D721Med (cell line): Measurements from ENCODE around the gene POLN.

Experiments used
- DNase-seq: peaks from one replicate; pipeline ENCODE4 v3.0.0; 2011; ENCODE audit warnings: low spot score; ENCODE audit not compliant: insufficient read length
- FAIRE-seq: peaks from 2 replicates; lab custom pipeline; 2011; peaks lifted over from hg19 to GRCh38; lab: Jason Lieb, UNC
- TF ChIP-seq, protein P1 (sequence below): IDR thresholded peaks from 2 replicates; pipeline ENCODE4 v1.5.1; 2012; ENCODE audit warnings: mild to moderate bottlenecking, control low read depth; ENCODE audit not compliant: insufficient read depth; ENCODE audit errors: missing control alignments

POLN gene

DNA sequence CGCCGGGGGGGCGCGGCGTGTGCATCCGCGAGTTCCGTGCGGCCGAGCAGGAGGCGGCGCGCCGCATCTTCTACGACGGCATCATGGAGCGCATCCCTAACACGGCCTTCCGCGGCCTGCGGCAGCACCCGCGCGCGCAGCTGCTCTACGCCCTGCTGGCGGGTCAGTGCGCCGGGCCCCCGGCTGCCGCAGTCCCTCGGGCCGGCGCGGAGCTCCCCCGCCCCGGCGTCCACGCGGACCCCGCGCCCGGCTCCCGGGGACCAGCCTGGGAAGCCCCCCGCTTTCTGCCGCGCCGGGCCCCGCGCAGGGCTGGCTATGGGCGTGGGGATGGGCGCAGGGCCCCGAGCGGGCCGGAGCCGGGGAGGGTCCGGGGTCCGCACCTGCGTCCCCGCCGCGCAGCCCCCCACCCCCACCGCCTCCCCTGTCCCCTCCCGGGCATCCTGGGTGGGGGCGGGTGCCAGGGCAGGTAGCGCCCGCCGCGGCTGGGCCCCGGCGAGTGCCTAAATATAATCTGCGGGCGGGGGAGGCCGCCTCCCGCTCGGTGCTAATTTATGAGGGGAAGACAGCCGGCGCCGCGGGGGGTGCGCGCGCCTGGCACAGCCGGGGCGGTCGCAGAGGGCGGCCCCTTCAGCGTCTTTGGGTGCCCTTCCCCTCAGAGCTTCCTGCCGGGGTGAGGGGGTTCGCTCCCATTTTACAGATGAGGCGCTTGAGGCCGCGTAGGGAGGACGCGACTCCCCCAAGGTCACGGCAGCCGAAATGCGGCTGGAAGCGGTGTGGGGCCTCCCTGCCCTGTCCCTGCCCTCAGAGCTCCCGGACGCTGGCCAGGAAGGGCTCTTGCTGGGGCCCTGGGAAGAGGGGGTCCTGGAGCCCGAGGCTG lies 182.0 kb downstream of the POLN start:
- no peak for FAIRE-seq
- DNase-seq: no peak
- TF ChIP-seq, protein P1, sequence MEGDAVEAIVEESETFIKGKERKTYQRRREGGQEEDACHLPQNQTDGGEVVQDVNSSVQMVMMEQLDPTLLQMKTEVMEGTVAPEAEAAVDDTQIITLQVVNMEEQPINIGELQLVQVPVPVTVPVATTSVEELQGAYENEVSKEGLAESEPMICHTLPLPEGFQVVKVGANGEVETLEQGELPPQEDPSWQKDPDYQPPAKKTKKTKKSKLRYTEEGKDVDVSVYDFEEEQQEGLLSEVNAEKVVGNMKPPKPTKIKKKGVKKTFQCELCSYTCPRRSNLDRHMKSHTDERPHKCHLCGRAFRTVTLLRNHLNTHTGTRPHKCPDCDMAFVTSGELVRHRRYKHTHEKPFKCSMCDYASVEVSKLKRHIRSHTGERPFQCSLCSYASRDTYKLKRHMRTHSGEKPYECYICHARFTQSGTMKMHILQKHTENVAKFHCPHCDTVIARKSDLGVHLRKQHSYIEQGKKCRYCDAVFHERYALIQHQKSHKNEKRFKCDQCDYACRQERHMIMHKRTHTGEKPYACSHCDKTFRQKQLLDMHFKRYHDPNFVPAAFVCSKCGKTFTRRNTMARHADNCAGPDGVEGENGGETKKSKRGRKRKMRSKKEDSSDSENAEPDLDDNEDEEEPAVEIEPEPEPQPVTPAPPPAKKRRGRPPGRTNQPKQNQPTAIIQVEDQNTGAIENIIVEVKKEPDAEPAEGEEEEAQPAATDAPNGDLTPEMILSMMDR: no peak

DNA sequence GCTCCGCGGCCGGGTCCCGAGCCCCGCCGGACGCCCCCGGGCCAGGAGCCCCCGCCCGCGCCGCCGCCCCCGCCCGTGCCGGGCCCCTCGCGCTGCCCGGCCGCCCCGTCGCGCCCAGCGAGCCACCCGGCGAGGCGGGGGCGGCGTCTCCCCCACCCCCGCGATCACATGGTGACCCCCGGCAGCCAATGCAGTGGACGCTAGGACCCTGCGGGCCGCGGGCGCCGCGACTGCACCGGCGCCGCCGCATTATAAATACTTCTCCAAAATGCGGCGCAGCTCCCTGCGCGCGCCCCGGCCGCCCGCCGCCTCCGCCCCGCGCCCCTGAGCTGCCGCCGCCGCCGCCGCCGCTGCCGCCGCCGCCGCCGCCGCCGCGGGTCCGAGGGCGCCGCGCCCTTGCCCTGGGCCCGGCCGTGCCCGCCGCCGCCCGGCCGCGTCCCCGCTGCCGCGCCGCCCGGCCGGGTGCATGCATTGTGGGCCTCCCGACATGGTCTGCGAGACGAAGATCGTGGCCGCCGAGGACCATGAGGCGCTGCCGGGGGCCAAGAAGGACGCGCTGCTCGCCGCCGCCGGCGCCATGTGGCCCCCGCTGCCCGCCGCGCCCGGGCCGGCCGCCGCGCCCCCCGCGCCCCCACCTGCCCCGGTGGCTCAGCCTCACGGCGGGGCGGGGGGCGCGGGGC lies 182.7 kb downstream of the POLN start, which contains the start of gene NAT8L:
NAT8L (plus strand) TSS at position 282 of the 680 bp plus-strand sequence; CDS start at position 467, 185 bp downstream.
- DNase-seq: no peak
- TF ChIP-seq, protein P1: no peak
- no peak for FAIRE-seq

DNA sequence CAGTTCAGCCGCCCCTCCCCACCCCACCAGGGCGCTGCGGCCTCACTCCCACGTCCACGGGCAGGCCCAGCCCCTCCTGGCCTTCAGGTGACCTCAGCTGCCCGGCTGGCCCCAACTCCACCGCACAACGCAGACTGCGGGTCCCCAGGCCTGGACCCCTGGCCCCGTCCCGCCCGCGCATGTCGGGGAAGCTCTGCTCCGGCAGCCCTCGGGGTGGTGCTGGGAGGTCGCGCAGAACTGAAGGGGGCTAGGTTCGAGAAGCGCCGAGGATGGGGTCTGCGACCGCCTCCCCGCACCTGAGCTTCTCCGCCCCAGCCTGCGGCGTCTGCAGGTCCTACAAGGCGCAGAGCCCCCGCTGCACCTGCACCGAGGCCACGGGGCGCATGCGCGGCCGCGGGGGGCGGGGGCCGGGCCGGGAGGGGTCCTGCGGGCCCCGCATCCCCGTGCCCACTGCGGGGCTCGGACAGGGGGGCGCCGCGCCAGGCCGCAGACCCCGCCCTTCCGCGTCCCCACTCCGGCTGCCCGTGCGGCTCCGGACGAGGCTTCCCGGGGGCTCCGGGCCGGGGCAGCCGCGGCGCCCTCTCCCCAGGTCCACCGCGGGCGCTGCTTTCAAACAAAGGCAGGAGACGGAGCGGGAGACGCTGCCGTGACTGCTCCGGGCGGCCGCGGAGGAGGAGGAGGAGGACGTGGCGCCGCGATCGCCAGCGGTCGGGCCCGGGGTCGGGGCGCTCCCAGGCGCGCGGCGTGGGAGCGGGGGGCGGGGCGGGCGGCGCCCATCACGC lies 183.5 kb downstream of the POLN start:
- FAIRE-seq (no peak), DNase-seq (peak; percentile 89)
- TF ChIP-seq, protein P1: no peak

DNA sequence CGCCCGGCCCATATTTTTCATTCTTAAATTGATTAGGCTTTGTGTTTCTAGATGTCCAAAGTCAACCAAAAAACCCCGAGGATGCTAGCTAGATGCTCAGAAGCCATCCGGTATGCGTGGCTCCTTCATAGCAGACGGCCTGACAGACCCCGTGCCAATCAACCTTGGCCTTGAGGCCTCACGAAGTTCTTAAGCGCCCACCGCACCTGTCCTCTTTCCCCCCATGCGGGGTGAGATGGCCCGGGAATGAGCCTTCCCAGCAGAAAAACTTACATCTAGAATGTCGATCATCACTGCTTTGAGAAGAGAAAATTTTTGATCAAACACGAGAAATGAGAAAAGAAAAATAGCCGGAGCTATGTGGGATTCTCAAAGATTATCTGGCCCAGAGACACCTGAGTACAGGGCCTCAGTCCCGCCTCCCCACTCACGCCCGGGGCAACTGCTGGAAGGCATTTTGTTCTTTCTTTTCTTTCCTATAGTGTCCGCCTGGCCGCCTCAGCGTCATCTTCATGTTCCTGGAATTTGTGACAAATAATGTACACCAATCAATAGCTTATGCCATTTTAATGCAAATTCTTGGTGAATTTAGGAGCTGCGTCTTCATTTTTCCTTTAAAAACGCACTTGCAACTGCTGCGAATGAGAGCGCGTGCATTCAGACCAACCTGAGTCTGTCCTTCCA lies 184.4 kb downstream of the POLN start:
- TF ChIP-seq, protein P1: no peak
- DNase-seq: no peak
- no peak for FAIRE-seq

DNA sequence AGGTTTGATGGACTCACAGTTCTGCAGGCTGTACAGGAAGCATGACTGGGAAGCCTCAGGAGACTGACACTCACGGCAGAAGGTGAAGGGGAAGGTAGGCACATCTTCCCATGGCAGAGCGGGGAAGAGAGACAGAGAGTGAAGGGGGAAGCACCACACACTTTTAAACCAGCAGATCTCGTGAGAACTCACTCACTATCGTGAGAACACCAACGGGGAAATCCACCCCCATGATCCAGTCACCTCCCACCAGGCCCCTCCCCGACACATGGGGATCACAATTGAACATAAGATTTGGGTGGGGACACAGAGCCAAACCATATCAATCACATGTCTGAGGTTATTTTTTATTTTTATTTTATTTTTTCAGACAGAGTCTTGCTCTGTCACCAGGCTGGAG lies 187.7 kb downstream of the POLN start:
- DNase-seq (no peak), FAIRE-seq (no peak)
- TF ChIP-seq, protein P1: no peak

DNA sequence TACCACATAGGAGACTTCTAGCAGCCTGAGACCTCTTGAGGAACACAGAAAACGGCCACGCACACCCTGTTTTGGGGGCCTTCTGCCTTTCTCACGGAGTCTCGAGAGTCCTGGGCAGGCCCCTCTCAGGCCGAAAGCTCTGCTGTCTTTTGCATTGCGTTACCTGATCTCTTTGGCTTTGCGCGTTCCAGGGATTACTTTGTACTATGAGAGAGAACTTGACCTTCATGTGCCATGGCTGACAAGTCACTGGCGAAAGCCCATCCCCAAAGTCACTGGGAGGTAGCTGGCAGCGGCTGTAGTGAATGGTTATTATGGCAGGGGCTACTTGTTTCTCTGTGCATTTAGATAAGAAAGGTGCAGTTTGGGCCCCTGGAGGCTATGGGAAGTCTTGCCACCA lies 190.8 kb downstream of the POLN start:
- DNase-seq (no peak), FAIRE-seq (no peak)
- TF ChIP-seq, protein P1: no peak
